GM18505 (cell line): ENCODE data around the gene PPEF2.

ENCODE experiments used
- ATAC-seq: cut with Tn5 transposase; IDR thresholded peaks from one replicate; pipeline ENCODE4 v1.9.1; 2021; ENCODE audit not compliant: unreplicated experiment
- POLR2A ChIP-seq: IDR thresholded peaks from 4 replicates; pipeline ENCODE4 v1.6.1; 2011; ENCODE audit warnings: borderline replicate concordance; ENCODE audit not compliant: insufficient read depth, insufficient read length; ENCODE audit errors: extremely low read depth

Gene PPEF2

GRCh38 chr4:75831856-75832405, 70.3 kb downstream of the PPEF2 start:
- no peak for TF ChIP-seq POLR2A
- ATAC-seq = no peak

GRCh38 chr4:75830906-75831305, 71.3 kb downstream of the PPEF2 start:
- TF ChIP-seq POLR2A = no peak

GRCh38 chr4:75823812-75824211, 78.4 kb downstream of the PPEF2 start:
- no peak for ATAC-seq
- no peak for TF ChIP-seq POLR2A

More at GRCh38 chr4:75830906-75831305, 71.3 kb downstream of the PPEF2 start:
- ATAC-seq = no peak

GRCh38 chr4:75822416-75822815, 79.8 kb downstream of the PPEF2 start:
- no peak for ATAC-seq

GRCh38 chr4:75821966-75822365, 80.3 kb downstream of the PPEF2 start:
- no peak for ATAC-seq
- no peak for TF ChIP-seq POLR2A

More at GRCh38 chr4:75822416-75822815, 79.8 kb downstream of the PPEF2 start:
- TF ChIP-seq POLR2A = no peak

GRCh38 chr4:75821216-75821615, 81.0 kb downstream of the PPEF2 start:
- no peak for TF ChIP-seq POLR2A
- ATAC-seq = no peak

GRCh38 chr4:75820676-75821075, 81.6 kb downstream of the PPEF2 start:
- no peak for TF ChIP-seq POLR2A
- no peak for ATAC-seq

- TF ChIP-seq POLR2A = no peak
- no peak for ATAC-seq
Measured at GRCh38 chr4:75820197-75820596, 82.1 kb downstream of the PPEF2 start.

GRCh38 chr4:75819121-75819520, 83.1 kb downstream of the PPEF2 start:
- ATAC-seq = no peak
- no peak for TF ChIP-seq POLR2A

GRCh38 chr4:75817901-75818300, 84.4 kb downstream of the PPEF2 start:
- TF ChIP-seq POLR2A = no peak
- ATAC-seq = no peak
